A549 (cell line): ENCODE data around the gene PYGM. TPM values are rescaled to one million over a fixed set of nuclear protein-coding genes. Genes with fewer than 3 reads are reported as not detected.
A peak's percentile ranks its signal among the peaks of the same experiment; 100 is the strongest.

Experiments
- ATAC-seq, 2 experiments: fragments of 200-7000 bp in 1 of 2; fragments of >200 bp in 1 of 2; cut with Nextera tagmentation in 1 of 2; cut with Tn5 transposase in 1 of 2; 3 replicates each; pipeline versions ENCODE4 v1.8.0 to v1.9.1; 2018 to 2020; ENCODE audit warnings: mild to moderate bottlenecking in 1 of 2, moderate library complexity in 1 of 2
- CTCF ChIA-PET: fragments of 300-600 bp; sonication (Branson Sonifier 250); formaldehyde crosslinking; extraction: SDS; loops from one replicate; lab custom pipeline; 2021; ENCODE audit warnings: antibody characterized with exemption, inconsistent platforms; lab: Yijun Ruan, JAX
- POLR2A ChIA-PET: fragments of 350-600 bp; formaldehyde crosslinking; extraction: SDS; loops from one replicate; lab custom pipeline; 2021; ENCODE audit warnings: antibody characterized with exemption, inconsistent platforms; lab: Yijun Ruan, JAX
- DNase-seq, 2 experiments: peaks; one replicate each; pipeline versions ENCODE4 v3.0.0 to v3.0.0-alpha.2; 2011 to 2016; ENCODE audit warnings: low read depth in 1 of 2, low spot score in 1 of 2
- FAIRE-seq: peaks from 2 replicates; lab custom pipeline; 2011; peaks lifted over from hg19 to GRCh38; lab: Jason Lieb, UNC
- H3K27ac ChIP-seq, 2 experiments: fragments of >200 bp; sonication (Bioruptor Twin); formaldehyde crosslinking; 3 replicates each; pipeline ENCODE4 v1.5.1; 2016 to 2017
- H3K4me1 ChIP-seq: fragments of >200 bp; sonication (Bioruptor Twin); formaldehyde crosslinking; 3 replicates; pipeline ENCODE4 v1.6.1; 2016
- H3K4me2 ChIP-seq: fragments of >200 bp; sonication (Bioruptor Twin); formaldehyde crosslinking; 3 replicates; pipeline ENCODE4 v1.6.1; 2016
- H3K4me3 ChIP-seq: fragments of >200 bp; sonication (Bioruptor Twin); formaldehyde crosslinking; 3 replicates; pipeline ENCODE4 v1.5.1; 2016
- H3K9me3 ChIP-seq: fragments of >200 bp; sonication (Bioruptor Twin); formaldehyde crosslinking; 3 replicates; pipeline ENCODE4 v1.6.1; 2016
- ATOH8 ChIP-seq: fragments of 250-450 bp; sonication (Bioruptor Pico); IDR thresholded peaks from 2 replicates; pipeline ENCODE4 v1.5.0; 2020; ENCODE audit warnings: low read depth, mild to moderate bottlenecking, moderate library complexity
- BHLHE40 ChIP-seq: IDR thresholded peaks from 2 replicates; pipeline ENCODE4 v1.6.1; 2012; ENCODE audit warnings: low read depth, low read length, inconsistent platforms
- CEBPB ChIP-seq, 2 experiments: fragments of >200 bp in 1 of 2; sonication (Bioruptor Twin) in 1 of 2; formaldehyde crosslinking in 1 of 2; IDR thresholded peaks; 2 replicates each; pipeline ENCODE4 v1.6.1; 2012 to 2016
- EHF ChIP-seq: fragments of 250-450 bp; sonication (Bioruptor Pico); IDR thresholded peaks from 2 replicates; pipeline ENCODE4 v1.5.0; 2020; ENCODE audit warnings: mild to moderate bottlenecking
- EHMT2 ChIP-seq: fragments of 200-600 bp; sonication (generic); IDR thresholded peaks from 2 replicates; pipeline ENCODE4 v1.6.1; 2016; ENCODE audit warnings: antibody characterized with exemption, low read depth, mild to moderate bottlenecking, moderate library complexity
- ELK1 ChIP-seq: fragments of 150-350 bp; IDR thresholded peaks from 2 replicates; pipeline ENCODE4 v1.6.1; 2014; ENCODE audit warnings: low read depth, mild to moderate bottlenecking, low read length
- EP300 ChIP-seq, 2 experiments: fragments of >200 bp; sonication (Bioruptor Twin); formaldehyde crosslinking; IDR thresholded peaks; 2 replicates in 1 of 2; 3 replicates in 1 of 2; pipeline ENCODE4 v1.6.1; 2016 to 2017
- ESRRA ChIP-seq: fragments of 150-350 bp; IDR thresholded peaks from 2 replicates; pipeline ENCODE4 v1.6.1; 2014; ENCODE audit warnings: mild to moderate bottlenecking, low read length, borderline replicate concordance
- FOSB ChIP-seq: fragments of 250-450 bp; sonication (Bioruptor Pico); IDR thresholded peaks from 2 replicates; pipeline ENCODE4 v1.5.0; 2020; ENCODE audit warnings: mild to moderate bottlenecking, moderate library complexity
- HES2 ChIP-seq: fragments of >200 bp; sonication (Bioruptor Twin); formaldehyde crosslinking; IDR thresholded peaks from 2 replicates; pipeline ENCODE4 v1.6.1; 2016
- HEYL ChIP-seq: fragments of 250-450 bp; sonication (Bioruptor Pico); IDR thresholded peaks from 2 replicates; pipeline ENCODE4 v1.8.0; 2021; ENCODE audit warnings: mild to moderate bottlenecking, moderate library complexity
- HOXA7 ChIP-seq: fragments of 250-450 bp; sonication (Bioruptor Pico); IDR thresholded peaks from 2 replicates; pipeline ENCODE4 v1.5.0; 2020; ENCODE audit warnings: mild to moderate bottlenecking, moderate library complexity
- HOXB5 ChIP-seq: fragments of 250-450 bp; sonication (Bioruptor Pico); IDR thresholded peaks from 2 replicates; pipeline ENCODE4 v1.5.0; 2020; ENCODE audit warnings: mild to moderate bottlenecking, moderate library complexity
- JUN ChIP-seq, 2 experiments: fragments of >200 bp; sonication (Bioruptor Twin); formaldehyde crosslinking; IDR thresholded peaks; 2 replicates in 1 of 2; 3 replicates in 1 of 2; pipeline ENCODE4 v1.6.1; 2016 to 2017
- JUNB ChIP-seq: fragments of >200 bp; sonication (Bioruptor Twin); formaldehyde crosslinking; IDR thresholded peaks from 2 replicates; pipeline ENCODE4 v1.6.1; 2016
- MAZ ChIP-seq: fragments of 150-350 bp; IDR thresholded peaks from 2 replicates; pipeline ENCODE4 v1.6.1; 2014; ENCODE audit warnings: antibody characterized with exemption, low read depth, low read length, borderline replicate concordance
- NR3C1 ChIP-seq: fragments of >200 bp; sonication (Bioruptor Twin); formaldehyde crosslinking; IDR thresholded peaks from 3 replicates; pipeline ENCODE4 v1.6.1; 2017
- REST ChIP-seq: fragments of 200-600 bp; sonication (generic); IDR thresholded peaks from 2 replicates; pipeline ENCODE4 v1.6.1; 2016; ENCODE audit warnings: antibody characterized with exemption, mild to moderate bottlenecking, moderate library complexity
- SREBF2 ChIP-seq: fragments of 450-650 bp; IDR thresholded peaks from 2 replicates; pipeline ENCODE4 v1.6.1; 2014; ENCODE audit warnings: mild to moderate bottlenecking, moderate library complexity
- TP53 ChIP-seq: fragments of 250-450 bp; sonication (Bioruptor Pico); IDR thresholded peaks from 2 replicates; pipeline ENCODE4 v1.5.0; 2021; ENCODE audit warnings: mild to moderate bottlenecking, moderate library complexity
- ZFP36 ChIP-seq: fragments of 450-650 bp; IDR thresholded peaks from 2 replicates; pipeline ENCODE4 v1.6.1; 2014; ENCODE audit warnings: borderline replicate concordance; ENCODE audit not compliant: partially characterized antibody
- ZNF302 ChIP-seq: fragments of 250-450 bp; sonication (Bioruptor Pico); IDR thresholded peaks from 2 replicates; pipeline ENCODE4 v1.9.0; 2021; ENCODE audit warnings: inconsistent platforms, mild to moderate bottlenecking, moderate library complexity
- WGBS: methylation state at CpG from one replicate; pipeline ENCODE4 v1.1.6; 2017; ENCODE audit errors: missing lambda C conversion rate; 5-methylcytosine and 5-hydroxymethylcytosine counted together
- polyA plus RNA-seq, 4 experiments: library from polyadenylated mRNA; depleted of rRNA in 3 of 4; stranded (reverse); fragments of >200 nt; fragmentation: RNase III in 1 of 4; extraction: RNeasy Plus Mini Kit Qiagen cat#74134 plus additional on column Dnase treatment in 1 of 4; gene quantifications; 2 replicates in 3 of 4; 3 replicates in 1 of 4; pipeline ENCODE4 v1.2.3, GENCODE V29; 2011 to 2017
- TF ChIP-seq, protein P1 (sequence below): IDR thresholded peaks from 2 replicates; pipeline ENCODE4 v1.6.1; 2012

Gene PYGM
- polyA plus RNA-seq, 2 of the 4 experiments (the other 2 are of a cell fraction): 0.22 to 0.23 TPM

GRCh38 chr11:64747961-64748665 lies 11.7 kb downstream of the PYGM start:
- DNase-seq (no peak), ATAC-seq (no peak), FAIRE-seq (no peak)
- Histone ChIP-seq H3K4me3 (no peak overlapping the region), H3K4me2 (no peak overlapping the region), H3K27ac (no peak overlapping the region), H3K4me1 (peaks cover 24% of the 10 kb centered on the region), H3K9me3 (no peaks in the 10 kb centered on the region)
- ChIA-PET CTCF (interaction anchor here (1.0 to 1.6 kb wide), 4 partner anchors 20 to 430 kb away, joined by 3 to 5 read pairs (median 4); partner anchors contain the start of genes PRDX5 and TRMT112), POLR2A (no interaction called here)
- TF ChIP-seq EHMT2 (no peak), EHF (CRISPR knock-in tag) (no peak), MAZ (no peak), HEYL (CRISPR knock-in tag) (no peak)
- 90% methylated on average over 14 of the region's 15 CpGs for WGBS

DNA sequence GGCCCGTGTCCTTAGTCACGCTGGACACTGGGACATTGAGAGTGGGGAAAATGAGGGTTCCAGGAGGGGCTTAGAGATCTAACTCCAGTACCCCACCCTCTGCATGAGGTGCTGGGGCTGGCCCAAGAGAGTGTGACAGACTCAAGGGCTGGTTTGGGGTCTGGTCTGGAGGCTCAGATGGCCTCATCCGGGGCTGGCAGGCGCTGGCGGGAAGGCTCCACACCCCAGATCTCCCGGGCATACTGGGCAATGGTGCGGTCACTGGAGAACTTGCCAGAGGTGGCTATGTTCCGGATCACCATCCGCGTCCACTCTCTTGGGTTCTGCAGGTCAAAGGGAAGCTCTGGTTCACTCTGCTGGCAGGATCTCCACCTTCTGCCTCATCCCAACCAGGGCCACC lies 13.3 kb downstream of the PYGM start:
- WGBS: 85% methylated on average over 10 of the region's 10 CpGs
- H3K27ac ChIP-seq: no peak overlapping the region
- DNase-seq (no peak), ATAC-seq (no peak), FAIRE-seq (no peak)
- ChIA-PET CTCF (interaction anchor here (1.0 to 1.2 kb wide), 3 partner anchors 25 to 429 kb away, joined by 3 to 9 read pairs (median 3); partner anchors contain the start of genes PRDX5 and TRMT112), POLR2A (no interaction called here)
- H3K4me2 ChIP-seq: peak overlapping the region; percentile 99; the same call in 1 of the 3 replicates
- peaks cover 28% of the 10 kb centered on the region for H3K4me1 ChIP-seq
- no peaks in the 10 kb centered on the region for H3K9me3 ChIP-seq
- H3K4me3 ChIP-seq: no peak overlapping the region; the same call in 2 of the 3 replicates
- TF ChIP-seq CEBPB (IDR thresholded peaks at IDR 0.05): no peak
- TF ChIP-seq HES2: no peak
- TF ChIP-seq, protein P1, sequence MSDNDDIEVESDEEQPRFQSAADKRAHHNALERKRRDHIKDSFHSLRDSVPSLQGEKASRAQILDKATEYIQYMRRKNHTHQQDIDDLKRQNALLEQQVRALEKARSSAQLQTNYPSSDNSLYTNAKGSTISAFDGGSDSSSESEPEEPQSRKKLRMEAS: no peak
- no peak for TF ChIP-seq JUNB
- no peak for TF ChIP-seq EHF (CRISPR knock-in tag)
- no peak for TF ChIP-seq ELK1
- TF ChIP-seq FOSB (CRISPR knock-in tag): no peak
- TF ChIP-seq ATOH8 (CRISPR knock-in tag): no peak
- no peak for TF ChIP-seq ZFP36
- no peak for TF ChIP-seq JUN (IDR thresholded peaks at IDR 0.05)
- no peak for TF ChIP-seq HOXA7 (CRISPR knock-in tag)
- no peak for TF ChIP-seq TP53 (CRISPR knock-in tag)
- no peak for TF ChIP-seq EHMT2
- no peak for TF ChIP-seq BHLHE40
- TF ChIP-seq NR3C1: no peak
- no peak for TF ChIP-seq ESRRA

DNA sequence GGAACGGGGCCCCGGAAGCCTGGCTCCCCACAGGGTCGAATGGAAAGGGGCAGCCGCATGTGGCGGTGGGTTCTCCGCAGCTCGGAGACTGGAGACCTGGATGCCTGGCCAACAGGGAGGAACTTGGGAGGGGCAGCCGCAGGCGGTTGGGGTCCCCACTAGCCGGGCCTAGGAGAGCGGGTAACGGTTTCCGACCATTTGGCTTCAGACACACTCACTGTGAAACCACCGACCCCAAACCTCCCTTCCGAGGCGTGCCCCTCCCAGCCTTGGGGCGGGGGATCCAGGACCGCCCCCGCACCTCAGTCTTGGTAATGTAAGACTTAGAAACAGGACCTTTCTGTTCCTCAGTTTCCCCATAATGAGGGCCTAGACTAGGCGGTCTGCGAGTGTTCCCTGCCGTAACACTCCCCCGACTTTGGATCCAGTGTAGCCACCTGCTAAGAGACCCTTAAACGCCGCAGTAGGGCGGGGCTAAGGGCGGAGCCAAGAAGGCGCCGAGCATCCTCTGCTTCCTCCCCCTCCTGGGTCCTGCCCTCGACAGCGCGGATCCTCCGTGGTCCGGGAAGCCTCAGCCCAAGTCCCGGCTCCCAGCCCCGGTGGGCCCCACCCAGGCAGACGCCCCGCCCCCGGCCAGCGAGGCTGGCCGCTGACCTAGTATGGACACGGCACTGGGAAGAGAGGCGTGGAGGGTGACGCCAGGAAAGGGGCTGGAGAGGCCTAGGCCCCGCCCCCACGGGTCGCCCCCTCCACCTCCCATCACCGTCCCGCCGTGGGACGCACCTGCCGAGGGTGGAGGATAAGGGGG lies 14.0 kb downstream of the PYGM start:
- FAIRE-seq (no peak), ATAC-seq (peak; percentile 15 to 57; a peak in 5 of 6 replicates), DNase-seq (peak; percentile 67 to 73)
- Histone ChIP-seq H3K4me1 (peaks cover 28% of the 10 kb centered on the region), H3K4me3 (peak overlapping the region; percentile 61), H3K9me3 (no peaks in the 10 kb centered on the region), H3K27ac (peak overlapping the region; percentile 61 to 84; a peak in 4 of 6 replicates), H3K4me2 (peak overlapping the region; percentile 99)
- ChIA-PET POLR2A (interaction anchor here (0.5 kb wide), 1 partner anchor 428 kb away, joined by 3 read pairs; the partner anchor contains the start of gene TRMT112), CTCF (interaction anchor here (3.5 to 7.2 kb wide), 2 partner anchors 11 to 42 kb away, joined by 19 to 104 read pairs; partner anchors contain the start of gene PYGM)
- 9% methylated on average over 48 of the region's 52 CpGs for WGBS
- no peak for TF ChIP-seq MAZ
- TF ChIP-seq TP53 (CRISPR knock-in tag): no peak
- TF ChIP-seq REST: no peak
- TF ChIP-seq EP300 (IDR thresholded peaks at IDR 0.05): no peak
- no peak for TF ChIP-seq ZNF302 (CRISPR knock-in tag)
- TF ChIP-seq HOXB5 (CRISPR knock-in tag): no peak
- TF ChIP-seq SREBF2: no peak
